ENCODE data around the gene LARGE1.

LARGE1 gene

DNA sequence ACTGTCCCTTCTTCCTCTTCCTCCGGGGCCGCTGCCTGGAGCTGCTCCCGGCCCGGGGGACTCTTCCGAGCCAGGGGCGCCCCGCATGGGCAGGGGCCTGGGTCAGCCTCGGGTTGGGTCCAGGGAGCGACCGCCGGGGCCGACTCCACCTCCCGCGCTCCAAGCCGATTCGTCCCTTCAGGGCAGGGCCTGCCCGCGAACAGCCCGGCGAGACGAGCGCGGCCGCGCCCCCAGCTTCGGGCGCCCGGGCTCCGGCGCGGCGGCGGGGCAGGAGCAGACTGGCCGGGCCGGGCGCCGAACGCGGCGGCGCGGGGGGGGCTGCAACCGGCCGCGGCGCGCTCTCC is at the start of gene LARGE1:
TSS of gene LARGE1 (minus strand) at position 280 of the 344 bp plus-strand sequence.
- no peak for DNase-seq

DNA sequence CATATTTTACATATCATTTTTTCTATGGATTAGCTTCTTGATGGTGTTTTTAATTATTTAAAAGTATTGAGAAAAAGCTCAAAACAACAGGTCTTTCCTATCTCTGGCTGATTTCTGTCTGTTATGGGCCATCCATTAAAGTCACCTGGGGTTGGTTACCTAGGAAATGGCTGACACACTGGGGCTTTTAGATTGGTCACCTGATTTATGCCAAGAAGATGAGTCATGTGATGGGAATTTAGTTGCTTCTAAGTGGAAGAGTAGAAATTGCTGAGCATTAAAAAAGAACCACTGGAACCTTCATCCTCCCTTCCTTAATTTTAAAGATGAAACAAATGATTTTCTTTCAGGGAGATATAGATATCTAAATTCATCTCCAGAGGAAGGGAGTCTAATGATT is 48.8 kb upstream of the LARGE1 start:
- no peak for DNase-seq

- DNase-seq, result no peak
Measured at GRCh38 chr22:33964121-33964520, 43.8 kb upstream of the LARGE1 start.

DNA sequence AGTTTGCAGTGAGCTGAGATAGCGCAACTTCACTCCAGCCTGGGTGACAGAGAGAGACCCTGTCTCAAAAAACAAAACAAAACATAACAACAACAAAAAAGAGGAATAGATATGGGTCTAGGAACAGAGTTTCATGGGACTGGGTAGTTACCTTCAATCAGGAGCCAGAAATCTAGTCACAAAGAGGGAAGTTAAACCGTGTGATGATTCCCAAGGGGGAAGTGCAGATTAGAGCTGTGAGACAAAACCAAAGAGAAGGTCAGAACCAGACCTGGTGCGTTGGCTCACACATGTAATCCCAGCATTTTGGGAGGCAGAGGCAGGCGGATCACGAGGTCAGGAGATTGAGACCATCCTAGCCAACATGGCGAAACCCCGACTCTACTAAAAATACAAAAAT is 42.1 kb upstream of the LARGE1 start:
- DNase-seq, result no peak

- DNase-seq, result no peak
Measured at GRCh38 chr22:33958741-33959140, 38.5 kb upstream of the LARGE1 start.

- no peak for DNase-seq
Measured at GRCh38 chr22:33957086-33957485, 36.8 kb upstream of the LARGE1 start.

DNA sequence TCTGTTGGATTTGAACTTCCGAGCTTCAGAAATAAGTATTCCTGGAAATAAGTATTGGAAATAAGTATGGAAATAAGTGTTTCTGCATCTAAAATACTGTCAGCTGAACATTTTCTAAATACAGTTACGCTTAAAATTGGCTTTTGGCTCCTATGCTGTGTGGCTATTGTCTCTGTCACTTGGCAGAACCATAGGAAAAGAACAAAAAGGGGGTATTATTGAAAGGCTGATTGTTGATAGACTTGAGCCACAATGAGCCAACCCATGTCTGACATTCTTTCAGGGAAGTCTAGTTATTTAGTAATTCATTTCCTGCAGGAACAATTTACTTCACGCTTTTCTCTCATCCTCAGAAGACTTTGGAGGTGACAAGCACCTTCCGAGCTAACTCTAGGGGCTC is 32.5 kb upstream of the LARGE1 start:
- no peak for DNase-seq

GRCh38 chr22:33940741-33941140 is 20.5 kb upstream of the LARGE1 start:
- DNase-seq, result no peak

DNA sequence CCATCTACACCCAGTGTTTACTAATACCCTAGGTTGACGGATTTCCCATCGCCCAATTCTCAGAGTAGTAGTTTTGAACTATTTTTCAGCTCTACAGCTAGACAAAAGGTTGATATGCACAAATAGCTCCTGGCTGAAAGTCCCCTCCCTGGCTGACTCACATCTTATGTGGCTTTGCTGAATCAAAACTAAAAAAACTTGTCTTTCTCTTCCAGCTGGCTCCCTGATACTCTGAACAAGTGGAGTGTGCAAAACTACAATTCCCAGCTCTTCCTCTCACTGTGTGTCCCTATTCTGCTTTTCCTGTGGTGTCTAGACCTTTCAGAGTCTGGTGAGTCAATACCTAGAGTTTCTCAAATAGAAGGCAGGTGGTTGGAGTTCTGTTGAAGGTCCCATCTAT is 12.7 kb upstream of the LARGE1 start:
- no peak for DNase-seq

DNA sequence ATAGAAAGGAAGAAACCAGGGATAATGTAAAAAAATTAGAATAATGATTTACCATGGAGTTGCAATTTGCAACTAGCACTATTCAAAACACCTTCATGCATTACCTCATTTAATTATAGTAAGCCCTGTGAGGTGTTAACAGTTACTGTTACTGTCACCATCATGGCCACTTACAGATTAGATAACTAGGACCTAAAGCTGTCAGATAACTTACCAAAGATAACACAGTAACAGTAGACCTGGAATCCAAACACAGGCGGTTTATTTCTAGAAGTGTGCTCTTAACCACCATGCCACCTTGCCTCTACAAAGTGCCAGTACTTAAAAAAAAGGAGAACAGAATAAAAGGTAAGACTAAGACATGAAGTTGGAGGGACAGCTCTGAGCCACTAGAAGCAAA is 11.1 kb upstream of the LARGE1 start:
- DNase-seq, result no peak

- DNase-seq, result no peak
Measured at GRCh38 chr22:33927752-33928151, 7.5 kb upstream of the LARGE1 start.

DNA sequence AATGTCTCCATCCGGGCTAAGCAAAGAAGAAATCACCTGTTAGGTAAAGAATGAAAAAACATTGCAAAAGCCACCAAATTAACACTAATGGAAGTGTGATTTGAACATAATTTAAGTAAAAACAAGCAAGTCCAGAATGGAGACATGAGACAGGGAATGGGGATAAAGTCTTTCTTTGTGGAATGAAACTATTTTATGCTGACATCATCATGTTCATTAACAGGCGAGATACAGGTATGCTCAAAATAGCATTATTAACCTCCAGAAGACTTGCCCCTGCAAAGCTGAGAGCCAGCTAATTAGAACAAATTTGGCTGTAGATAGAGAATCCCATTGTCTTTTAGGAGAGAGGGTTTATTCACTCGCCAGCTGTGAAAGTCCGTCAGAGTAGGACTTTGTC is 4.9 kb upstream of the LARGE1 start:
- no peak for DNase-seq

DNA sequence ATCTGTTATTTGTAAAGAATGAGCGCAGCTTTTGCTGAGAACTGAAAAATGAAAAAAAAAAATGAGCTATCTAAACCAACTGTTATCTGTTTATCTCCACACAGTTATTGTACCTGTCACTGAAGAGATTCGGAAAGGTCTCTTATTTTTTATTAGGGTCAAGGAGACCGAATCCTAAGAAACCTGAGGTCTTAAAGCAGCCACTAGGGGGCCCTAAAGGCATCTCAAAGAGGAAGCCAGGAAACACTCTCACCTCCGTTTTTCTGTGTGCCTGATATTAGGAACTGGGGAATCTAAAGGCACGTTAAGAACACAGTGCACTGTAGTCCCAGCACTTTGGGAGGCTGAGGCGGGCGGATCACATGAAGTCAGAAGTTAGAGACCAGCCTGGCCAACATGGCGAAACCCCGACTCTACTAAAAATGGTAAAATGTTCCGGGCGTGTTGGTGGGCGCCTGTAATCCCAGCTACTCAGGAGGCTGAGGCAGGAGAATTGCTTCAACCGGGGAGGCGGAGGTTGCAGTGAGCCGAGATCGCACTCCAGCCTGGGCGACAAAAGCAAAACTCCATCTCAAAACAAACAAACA is 3.5 kb upstream of the LARGE1 start:
- DNase-seq, result peak; percentile 3

DNA sequence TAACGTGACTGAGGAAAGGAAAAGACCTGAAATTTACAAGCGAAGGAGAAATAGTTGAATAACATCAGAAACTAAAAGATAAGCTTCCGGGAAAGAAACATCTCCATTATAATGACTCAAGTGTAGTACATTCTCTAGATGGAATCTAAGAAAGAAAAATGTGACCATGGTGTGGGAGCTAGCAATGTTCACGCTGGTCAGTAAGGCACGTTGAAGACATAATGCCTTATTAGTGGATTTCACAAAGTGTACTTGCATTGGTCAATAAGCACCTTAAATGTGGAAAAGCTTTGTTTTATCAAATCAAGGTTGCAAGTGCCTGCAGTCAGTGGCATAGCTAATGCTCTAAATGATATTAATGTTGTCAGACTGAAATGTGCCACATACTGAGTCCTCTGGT is 2.8 kb upstream of the LARGE1 start:
- DNase-seq, result no peak

DNA sequence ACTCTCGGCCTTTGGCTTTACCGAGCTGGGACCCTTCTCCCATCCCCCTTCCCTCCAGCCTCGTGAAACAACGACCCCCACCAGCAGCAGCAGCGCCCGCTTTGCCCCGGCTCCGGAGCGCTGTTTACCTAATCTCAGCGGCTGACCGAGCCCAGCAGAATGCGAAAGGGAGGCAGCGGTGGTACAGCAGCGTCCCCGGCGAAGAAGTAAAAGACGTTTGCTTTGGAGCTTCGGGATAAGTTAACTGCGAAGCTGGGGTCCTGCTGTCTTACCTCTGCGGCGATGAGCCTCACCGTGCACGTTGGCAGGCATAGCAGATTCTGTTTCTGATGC is 2.0 kb upstream of the LARGE1 start:
- no peak for DNase-seq

- DNase-seq, result no peak
Measured at GRCh38 chr22:33921525-33922348, 1.5 kb upstream of the LARGE1 start.

GRCh38 chr22:33920927-33921524 is 750 bp upstream of the LARGE1 start:
- DNase-seq, result peak; percentile 40

GRCh38 chr22:33919391-33920196 is 682 bp downstream of the LARGE1 start:
- no peak for DNase-seq

DNA sequence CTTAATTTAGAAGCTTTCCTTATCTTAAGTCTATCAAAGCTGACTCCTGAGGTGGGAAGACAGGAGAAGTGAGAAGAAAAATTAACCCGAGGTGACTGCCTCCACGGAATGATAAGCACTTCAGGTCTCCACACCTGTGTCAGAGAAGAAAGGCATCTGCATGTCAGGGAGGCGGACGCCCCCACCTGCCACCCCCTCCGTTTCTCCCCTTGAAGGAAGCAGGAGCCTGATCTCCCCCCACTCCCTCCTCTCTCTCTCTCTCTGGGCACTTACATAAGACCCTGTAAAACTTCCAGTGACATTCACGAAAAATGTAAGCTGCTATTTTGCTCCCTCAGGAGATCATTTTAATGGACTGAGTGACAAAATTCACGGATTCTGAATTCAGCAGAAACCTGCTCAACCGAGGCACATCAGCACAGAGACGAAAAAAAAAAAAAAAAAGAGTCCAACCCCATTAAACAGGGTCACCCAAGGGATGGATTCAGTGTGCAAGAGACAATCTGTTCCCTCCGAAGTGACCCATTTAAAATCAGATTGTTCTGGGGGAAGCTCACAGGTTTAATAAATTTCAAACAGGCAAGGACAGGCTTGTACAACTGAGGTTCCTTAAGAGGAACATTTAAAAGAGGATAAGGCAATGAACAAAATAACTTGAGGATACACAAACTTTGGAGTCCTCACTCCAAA is 1.5 kb downstream of the LARGE1 start:
- no peak for DNase-seq

GRCh38 chr22:33917744-33918406 is 2.4 kb downstream of the LARGE1 start:
- DNase-seq, result no peak

GRCh38 chr22:33914699-33915098 is 5.6 kb downstream of the LARGE1 start:
- DNase-seq, result no peak

GRCh38 chr22:33914131-33914530 is 6.1 kb downstream of the LARGE1 start:
- no peak for DNase-seq

GRCh38 chr22:33913188-33913587 is 7.1 kb downstream of the LARGE1 start:
- no peak for DNase-seq
